GM19438 (cell line): ENCODE data around the gene JMY.

Source experiments
- ATAC-seq: cut with Tn5 transposase; IDR thresholded peaks from one replicate; pipeline ENCODE4 v1.9.1; 2021; ENCODE audit warnings: low read depth; ENCODE audit not compliant: unreplicated experiment

The JMY gene, protein sequence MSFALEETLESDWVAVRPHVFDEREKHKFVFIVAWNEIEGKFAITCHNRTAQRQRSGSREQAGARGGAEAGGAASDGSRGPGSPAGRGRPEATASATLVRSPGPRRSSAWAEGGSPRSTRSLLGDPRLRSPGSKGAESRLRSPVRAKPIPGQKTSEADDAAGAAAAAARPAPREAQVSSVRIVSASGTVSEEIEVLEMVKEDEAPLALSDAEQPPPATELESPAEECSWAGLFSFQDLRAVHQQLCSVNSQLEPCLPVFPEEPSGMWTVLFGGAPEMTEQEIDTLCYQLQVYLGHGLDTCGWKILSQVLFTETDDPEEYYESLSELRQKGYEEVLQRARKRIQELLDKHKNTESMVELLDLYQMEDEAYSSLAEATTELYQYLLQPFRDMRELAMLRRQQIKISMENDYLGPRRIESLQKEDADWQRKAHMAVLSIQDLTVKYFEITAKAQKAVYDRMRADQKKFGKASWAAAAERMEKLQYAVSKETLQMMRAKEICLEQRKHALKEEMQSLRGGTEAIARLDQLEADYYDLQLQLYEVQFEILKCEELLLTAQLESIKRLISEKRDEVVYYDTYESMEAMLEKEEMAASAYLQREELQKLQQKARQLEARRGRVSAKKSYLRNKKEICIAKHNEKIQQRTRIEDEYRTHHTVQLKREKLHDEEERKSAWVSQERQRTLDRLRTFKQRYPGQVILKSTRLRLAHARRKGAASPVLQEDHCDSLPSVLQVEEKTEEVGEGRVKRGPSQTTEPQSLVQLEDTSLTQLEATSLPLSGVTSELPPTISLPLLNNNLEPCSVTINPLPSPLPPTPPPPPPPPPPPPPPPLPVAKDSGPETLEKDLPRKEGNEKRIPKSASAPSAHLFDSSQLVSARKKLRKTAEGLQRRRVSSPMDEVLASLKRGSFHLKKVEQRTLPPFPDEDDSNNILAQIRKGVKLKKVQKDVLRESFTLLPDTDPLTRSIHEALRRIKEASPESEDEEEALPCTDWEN

DNA sequence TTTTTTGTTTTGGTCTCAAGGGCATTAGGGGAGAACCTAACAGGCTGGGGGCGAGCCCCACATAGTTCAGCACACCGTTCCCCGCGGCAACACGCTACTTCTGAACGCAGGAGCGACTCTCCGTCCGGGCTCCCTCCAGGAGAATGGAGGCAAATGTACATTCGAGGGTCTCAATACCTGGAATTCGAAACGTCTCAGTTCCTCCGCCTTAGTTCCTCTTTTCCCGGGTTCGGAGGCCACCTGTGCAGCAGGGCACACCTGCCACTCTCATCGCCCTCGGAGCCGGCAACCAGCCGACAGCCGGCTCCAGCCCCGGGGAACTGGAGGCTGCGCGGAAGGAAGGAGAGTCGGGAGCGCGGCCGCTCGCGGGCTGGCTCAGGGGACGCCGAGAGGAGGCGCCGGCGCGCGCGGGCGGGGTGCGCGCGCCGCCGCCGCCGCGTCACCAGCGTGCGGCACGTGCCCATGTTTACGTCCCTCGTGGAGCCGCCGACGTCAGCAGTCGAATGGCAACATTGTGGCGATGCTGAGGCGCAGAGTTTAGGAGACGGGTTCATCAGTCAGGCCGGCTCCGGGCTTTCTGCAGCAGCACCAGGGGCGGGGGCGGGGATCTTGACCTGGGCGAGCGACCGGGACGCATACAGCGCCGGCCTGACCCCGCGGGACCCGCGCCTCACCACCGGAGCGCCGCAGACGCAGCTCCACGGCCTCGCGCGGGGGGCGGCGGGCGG, at the start of gene JMY:
TSS of gene JMY (plus strand) at position 498 of the 728 bp plus-strand sequence. CDS start 520 bp downstream, outside the sequence.
- peak; percentile 65 for ATAC-seq

DNA sequence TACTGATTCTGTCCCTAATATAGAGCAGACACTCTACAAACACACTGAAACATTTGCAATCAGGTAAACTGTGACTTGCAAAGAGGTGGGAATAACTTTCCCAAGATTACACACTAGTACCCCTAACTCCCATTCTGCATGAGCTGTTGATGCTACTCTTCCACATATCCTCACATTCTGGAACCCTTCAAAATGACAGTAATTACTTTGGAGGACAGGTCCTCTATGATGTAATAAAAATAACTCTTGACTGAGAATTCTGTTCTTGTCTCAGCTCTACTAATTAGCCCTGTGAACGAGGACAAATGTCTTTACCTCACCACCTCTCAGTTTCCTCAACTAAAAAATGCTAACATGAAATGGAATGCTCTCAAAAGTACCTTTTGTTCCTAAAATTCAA, 49.5 kb upstream of the JMY start:
- ATAC-seq, result no peak

DNA sequence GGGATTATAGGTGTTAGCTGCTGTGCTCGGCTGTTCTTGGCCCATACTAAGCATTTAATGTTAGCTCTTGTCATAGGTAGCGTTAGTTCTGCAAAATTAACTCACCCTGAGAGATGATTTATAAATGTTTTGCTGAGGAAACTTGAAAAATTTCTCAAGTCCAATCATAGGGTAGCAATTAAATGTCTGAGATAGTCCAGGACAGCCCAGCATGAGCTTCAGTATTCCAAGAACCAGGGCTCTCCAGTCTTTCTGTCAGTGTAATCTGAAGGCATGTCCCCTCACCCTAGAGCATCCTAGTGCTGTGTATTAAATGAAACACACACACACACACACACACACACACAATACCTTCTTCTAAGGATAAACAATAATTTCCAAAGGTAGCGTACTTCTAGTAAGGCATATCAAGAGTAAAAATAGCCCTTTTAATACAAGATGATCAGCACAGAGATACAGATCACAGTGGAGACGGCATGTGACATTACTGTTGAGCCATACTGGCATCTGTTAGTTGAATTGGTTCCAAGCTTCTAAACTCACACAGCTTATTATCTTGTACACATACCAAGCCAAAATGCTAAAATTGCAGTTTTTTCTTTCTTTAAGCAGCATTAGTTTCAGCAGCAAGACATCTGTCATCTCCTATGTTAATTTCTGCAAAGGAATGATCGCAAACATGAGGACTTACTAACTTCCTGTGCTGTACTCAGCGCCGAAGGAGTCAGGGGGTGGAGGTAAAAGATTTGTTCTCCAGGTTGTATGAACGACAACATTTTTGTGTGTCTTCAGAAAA, 46.3 kb upstream of the JMY start:
- ATAC-seq, result no peak

DNA sequence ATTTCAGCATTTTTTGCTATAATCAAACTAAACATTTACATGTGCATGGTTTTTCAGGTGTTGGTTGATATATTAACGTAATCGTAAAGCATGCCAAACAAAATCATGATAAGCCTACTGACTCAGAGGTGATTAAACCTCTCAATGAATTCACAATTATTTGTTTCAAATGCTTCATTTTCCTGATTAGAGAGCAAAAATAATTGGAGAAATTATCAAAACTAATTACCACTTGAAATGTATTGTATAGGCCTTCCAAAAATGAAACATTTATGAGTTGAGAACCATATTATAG, 45.7 kb upstream of the JMY start:
- no peak for ATAC-seq

DNA sequence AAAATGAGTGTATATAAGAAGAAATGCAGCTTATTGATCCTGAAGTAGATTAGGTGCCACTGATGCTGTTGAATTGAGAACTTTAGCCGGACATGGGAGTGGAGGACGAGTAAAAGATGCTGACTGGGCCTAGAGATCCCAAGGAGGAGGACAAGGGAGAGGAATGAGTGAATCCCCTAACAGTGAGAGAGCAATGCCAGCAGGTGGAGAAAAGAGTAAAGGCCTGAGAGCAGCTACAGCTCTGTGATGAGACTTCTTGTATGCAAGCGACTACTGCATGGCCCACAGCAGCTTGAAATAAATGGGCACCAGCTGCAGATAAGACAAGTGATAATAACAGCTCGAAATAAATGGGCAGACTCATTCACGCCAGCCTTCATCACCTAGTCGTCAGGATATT, 44.5 kb upstream of the JMY start:
- ATAC-seq, result no peak

DNA sequence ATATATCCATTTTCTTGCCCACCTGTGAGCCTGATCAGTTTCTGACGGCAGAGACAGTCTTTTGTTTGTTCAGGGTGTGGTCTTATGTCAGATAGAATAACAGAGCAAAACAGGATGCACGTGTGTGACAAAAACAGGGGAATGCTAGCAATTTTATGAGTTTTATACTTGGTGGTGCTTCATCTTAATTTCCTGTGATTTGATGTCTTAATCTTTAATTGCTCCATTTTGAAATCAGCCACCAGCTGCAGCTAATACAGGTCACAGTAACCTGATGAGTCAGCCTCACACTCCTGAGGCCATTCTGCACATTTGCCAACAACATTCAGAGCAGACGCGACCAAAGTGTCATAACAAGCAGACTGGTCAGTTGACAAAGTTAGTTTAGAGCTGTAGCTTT, 42.3 kb upstream of the JMY start:
- no peak for ATAC-seq

DNA sequence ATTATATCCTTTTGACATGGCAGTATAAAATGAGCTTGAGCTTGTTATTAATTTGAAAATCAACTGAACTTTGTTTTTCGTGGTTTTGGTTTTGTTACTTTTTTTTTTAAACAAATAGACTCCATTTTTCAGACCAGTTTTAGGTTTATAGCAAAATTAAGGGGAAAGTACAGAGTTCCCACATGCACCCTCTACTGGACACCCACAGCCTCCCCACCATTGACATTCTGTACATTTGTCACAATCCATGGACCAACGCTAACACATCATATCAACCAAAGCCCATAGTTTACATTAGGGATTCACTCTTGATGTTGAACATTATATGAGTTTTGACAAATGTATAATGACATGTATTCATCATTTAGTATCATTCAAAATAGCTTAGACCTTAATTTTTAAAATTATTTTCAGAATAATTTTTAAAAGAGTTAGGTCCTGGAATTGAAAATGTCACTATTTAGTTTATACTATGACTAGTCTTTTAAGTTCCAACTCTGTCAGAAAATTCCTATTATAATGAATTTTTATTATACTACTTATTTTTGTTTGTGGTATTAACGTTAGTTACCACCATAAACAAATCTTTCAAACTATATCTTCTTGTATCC, 35.3 kb upstream of the JMY start:
- ATAC-seq, result no peak

DNA sequence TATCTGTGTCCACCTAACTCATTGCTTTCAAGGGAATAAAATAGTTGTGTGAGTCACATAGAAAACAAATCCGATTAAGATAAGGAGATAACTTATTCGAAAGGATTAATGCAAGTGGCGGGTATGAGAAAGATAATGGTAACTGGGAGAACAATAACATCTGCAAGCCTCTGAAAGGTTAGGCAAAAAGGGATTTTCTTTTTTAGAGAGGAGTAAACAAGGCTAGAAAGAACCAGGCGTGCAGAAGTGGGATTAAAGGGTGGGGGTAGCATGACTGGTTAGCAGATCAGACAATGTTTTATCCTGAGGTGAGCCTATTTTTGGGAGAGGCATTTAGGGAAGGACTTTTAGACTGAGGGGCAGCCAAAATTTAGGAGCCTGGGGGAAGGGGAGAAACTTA, 34.7 kb upstream of the JMY start:
- ATAC-seq, result no peak

DNA sequence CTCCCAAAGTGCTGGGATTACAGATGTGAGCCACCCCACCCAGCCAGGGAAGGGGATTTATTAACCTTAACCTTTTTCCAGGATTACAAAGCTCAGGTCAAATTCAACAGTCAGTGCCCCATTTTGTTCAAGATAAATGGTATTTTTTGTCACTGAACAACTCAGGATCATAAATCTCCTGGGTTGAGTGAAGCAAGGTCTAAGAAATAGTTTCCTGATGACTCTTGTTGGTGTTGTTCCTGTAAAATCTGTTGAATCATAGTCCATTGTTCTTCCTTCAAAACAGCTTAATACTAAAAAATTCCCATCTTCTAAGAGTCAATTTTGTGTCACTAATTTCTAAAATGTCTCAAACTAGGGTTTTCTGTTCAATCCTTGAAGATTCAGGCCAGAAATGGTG, 33.9 kb upstream of the JMY start:
- no peak for ATAC-seq

DNA sequence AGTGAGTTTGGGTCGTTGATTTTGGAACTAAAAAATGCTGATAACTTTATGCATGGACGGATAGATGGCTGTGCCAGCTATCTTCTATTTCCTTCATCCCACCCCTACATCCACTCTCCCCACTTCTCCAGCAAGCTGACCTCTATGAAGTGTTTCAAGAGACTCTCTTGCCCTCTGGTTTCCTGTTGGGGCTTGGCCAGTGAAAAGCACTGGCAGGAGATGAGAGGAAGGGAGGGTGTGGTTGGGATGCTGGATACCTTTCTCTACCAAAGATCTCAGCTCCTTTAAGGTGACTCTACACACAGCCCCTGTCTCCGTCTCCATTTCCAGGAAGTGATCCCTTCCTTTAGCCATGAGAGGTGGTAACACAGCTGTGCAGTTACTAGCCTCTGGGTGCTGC, 30.0 kb upstream of the JMY start:
- no peak for ATAC-seq

DNA sequence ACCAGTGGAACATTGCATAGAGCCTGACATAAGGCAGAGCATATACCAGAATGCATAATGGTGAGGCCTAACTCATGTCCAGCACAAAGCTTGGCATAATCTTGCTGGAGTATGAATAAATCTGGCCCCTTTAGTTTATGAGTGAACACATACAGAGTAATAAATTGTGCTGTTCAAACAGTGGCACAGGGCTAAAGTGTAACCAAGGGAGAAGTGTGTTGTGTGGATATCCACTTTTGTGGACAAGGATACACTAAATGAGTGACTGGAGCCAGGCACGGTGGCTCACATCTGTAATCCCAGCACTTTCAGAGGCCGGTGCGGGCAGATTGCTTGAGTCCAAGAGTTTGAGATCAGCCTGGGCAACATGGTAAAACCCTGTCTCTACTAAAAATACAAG, 29.4 kb upstream of the JMY start:
- no peak for ATAC-seq

DNA sequence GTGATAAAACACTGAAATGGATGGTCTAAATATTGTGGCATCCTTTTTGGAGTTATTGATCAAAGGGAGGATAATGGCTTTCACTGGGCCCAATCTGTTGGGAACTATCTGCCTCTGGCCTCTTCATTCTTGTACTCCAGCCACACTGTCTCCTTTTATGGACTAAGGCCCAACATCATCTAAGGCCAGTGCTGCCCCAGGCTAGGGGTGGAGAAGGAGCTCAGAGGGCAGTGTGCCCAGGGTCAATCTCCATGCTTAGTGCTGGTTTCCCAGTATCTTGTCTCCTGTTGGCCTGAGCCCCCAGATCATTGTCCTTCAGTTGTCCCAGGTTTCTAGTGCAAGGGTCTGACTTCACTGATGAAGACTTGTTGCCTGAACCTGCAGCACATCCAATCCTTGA, 26.4 kb upstream of the JMY start:
- no peak for ATAC-seq

DNA sequence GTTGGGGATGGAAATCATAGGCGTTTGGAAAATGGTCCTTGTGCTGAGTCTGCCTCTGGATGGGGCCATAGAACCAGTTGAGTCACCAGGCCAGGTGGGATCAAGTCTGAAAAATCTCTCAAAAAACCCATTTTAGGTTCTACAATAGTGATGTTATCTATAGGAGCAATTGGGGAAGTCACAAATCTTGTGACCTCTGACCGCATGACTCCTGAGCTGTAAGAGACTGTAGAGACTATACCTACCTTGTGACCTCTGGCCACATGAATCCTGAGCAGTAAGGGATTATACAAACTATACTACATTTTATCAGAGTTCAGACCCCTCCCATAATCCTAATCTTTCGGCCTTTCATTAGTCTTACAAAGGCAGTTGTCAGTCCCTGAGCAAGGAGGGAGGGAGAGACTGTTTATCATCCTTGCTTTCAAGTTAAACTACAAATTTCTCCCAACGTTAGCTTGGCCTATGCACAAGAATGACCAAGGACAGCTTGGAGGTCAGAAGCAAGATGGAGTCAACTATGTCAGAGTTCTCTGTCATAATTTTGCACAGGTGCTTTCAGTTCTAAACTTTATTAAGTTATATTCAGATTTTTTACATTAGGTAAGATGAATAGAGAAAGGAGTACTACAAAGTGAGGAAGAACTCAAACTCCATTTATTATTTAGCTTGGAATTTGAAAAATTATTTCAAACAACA, 11.5 kb upstream of the JMY start:
- ATAC-seq, result no peak

DNA sequence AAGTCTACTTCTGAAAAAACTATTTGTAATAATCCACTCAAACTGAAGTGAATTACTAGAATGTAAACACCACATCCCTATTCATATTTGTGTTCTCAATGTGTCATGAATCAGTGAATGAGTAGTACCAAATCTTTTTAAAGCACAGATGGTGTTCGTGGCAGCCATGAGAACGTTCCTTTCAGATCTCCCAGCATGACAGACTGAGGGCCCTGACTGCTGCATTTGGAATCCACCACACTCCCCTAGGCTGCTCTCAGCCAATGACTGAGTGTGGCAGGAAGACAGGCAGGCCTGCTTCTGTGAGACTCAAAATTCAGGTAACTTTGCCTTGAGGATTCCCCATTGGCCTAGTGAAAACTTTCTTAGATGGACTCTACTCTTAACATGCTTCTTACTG, 10.9 kb upstream of the JMY start:
- no peak for ATAC-seq

DNA sequence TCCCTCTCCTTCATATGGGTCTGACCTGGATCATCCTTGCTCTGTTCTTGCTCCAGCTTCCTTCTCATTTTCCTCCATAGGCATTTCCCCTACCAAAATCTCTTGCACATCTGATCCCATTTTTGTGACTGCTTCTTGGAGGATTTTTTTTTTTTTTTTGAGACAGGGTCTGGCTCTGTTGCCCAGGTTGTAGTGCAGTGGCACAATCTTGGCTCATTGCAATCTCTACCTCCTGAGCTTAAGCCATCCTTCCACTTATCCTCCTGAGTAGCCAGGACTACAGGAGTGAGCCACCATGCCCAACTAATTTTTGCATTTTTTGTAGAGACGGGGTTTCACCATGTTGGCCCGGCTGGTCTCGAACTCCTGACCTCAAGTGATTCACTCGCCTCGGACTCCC, 10.5 kb upstream of the JMY start:
- no peak for ATAC-seq

DNA sequence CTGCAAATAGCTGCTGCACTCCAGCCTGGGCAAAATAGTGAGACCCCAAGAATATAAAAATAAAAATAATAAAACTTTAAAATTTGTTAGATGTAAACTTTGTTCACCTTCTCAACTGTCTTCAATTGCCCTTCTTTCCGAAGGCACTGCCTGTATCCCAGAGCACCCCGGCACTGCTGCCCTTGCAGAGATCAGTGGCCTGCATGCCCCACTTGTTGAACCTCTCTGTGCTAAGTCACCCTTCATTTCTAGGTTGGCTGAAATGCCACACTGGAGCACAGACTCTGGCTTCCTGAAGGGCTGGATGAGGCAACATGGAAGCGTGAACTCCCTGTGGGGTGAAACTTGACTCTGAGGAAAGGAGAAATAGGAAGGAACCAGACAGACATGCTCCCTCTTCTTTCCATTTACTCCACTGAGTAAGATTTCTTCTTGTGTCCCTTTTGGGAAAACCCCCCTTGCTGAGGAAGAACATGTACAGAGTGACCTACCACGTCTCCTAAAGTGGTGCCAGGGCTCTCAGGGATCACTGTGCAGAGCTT, 8.4 kb upstream of the JMY start:
- ATAC-seq, result no peak

DNA sequence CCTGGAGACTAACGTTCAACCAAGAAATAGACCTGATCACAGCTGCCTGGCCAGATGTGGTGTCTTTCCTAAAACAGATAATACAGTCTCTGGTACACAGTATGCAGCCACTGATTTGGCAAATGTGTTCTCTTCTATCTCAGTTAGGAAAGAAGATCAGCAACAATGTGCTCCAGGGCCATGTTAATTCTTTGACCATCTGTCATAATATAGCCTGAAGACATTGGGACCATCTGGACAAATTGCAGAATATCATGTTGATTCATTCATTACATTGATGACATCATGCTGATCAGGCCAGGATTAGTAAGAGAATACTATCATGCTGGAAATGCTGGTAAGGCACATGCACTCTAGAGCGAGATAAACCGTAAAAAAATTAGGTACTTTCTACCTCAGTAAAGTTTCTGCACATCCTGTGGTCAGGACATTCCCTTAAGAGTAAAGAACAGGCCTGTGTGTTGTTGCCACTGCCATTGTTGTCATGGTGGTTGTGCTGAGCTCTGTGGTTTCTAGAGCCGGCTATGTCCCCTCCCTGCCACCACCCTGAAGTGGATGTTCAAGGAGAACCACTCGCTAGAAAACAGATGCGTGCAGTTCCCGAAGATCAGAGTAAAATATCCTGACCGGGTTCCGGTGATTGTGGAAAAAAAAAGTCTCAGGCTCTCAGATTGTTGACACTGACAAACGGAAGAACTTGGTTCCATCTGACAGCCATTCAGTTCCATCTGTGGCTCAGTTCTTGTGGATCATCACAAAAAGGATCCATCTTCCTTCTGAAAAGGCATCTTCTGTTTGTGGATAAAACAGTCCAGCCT, 6.4 kb upstream of the JMY start:
- ATAC-seq, result peak; percentile 66

DNA sequence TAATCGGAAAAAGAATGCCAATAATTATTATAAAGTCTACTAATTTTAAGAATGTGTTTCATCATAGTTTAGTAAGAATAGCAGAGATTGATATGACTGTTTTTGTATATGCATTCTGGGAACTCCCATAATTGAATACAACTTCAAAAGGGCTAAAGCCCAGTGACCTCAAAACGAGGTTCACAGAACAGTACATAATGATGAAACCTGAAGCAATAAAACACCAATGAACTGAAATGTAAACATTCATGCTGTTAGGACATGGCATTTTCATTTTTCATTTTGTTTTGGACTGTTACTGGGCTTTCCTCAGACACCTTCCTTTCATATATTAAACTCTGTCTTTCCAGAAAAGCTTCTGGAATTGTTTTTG, 684 bp upstream of the JMY start:
- ATAC-seq, result no peak
